Neural crest cell (in vitro differentiated cells): Measurements from ENCODE around the gene SERPINA5. TPM values are rescaled to one million over a fixed set of nuclear protein-coding genes. Genes with fewer than 3 reads are reported as not detected.

Experiments used
- DNase-seq: peaks from one replicate; pipeline ENCODE4 v3.0.0; 2021; ENCODE audit warnings: low read depth, mixed read lengths, low spot score
- H3K27ac Mint-ChIP-seq: one replicate; pipeline ENCODE4 v1.8.0; 2021; ENCODE audit warnings: mild to moderate bottlenecking, mixed read lengths; ENCODE audit not compliant: unreplicated experiment
- H3K27me3 Mint-ChIP-seq: 2 replicates; pipeline ENCODE4 v1.8.0; 2021; ENCODE audit warnings: low read depth, mild to moderate bottlenecking, mixed read lengths
- H3K36me3 Mint-ChIP-seq: 2 replicates; pipeline ENCODE4 v1.8.0; 2021; ENCODE audit warnings: low read depth, mild to moderate bottlenecking, mixed read lengths
- H3K4me1 Mint-ChIP-seq: 2 replicates; pipeline ENCODE4 v1.8.0; 2021; ENCODE audit warnings: mixed read lengths
- H3K4me3 Mint-ChIP-seq: one replicate; pipeline ENCODE4 v1.8.0; 2021; ENCODE audit warnings: mild to moderate bottlenecking, mixed read lengths
- H3K9me3 Mint-ChIP-seq: 2 replicates; pipeline ENCODE4 v1.8.0; 2021; ENCODE audit warnings: mixed read lengths
- CTCF ChIP-seq: fragments of 200-600 bp; sonication (generic); conservative IDR thresholded peaks from 2 replicates; pipeline ENCODE4 v1.5.0; 2021; ENCODE audit warnings: antibody characterized with exemption, mild to moderate bottlenecking
- total RNA-seq: library from RNA; stranded (reverse); gene quantifications from 2 replicates; pipeline ENCODE4 v1.2.1, GENCODE V29; 2021

Gene SERPINA5
- total RNA-seq, 1 donor from 2014 or later: 1.0 TPM

- Mint-ChIP-seq H3K4me1 (no peaks in the 10 kb centered on the region), H3K27ac (no peak overlapping the region), H3K9me3 (peaks cover 15% of the 10 kb centered on the region), H3K4me3 (no peak overlapping the region), H3K27me3 (peaks cover 12% of the 10 kb centered on the region), H3K36me3 (peaks cover 9% of the 10 kb centered on the region)
- no peak for TF ChIP-seq CTCF
- DNase-seq: no peak
Measured at GRCh38 chr14:94617988-94618822, 37.0 kb downstream of the SERPINA5 start.

- H3K4me3 Mint-ChIP-seq: no peak overlapping the region
- peaks cover 9% of the 10 kb centered on the region for H3K36me3 Mint-ChIP-seq
- peaks cover 15% of the 10 kb centered on the region for H3K9me3 Mint-ChIP-seq
- peaks cover 16% of the 10 kb centered on the region for H3K27me3 Mint-ChIP-seq
- DNase-seq: no peak
- no peak for TF ChIP-seq CTCF
- H3K27ac Mint-ChIP-seq: no peak overlapping the region
- H3K4me1 Mint-ChIP-seq: no peaks in the 10 kb centered on the region
Measured at GRCh38 chr14:94619297-94619696, 38.1 kb downstream of the SERPINA5 start.

- peaks cover 9% of the 10 kb centered on the region for H3K36me3 Mint-ChIP-seq
- H3K4me3 Mint-ChIP-seq: no peak overlapping the region
- no peak for DNase-seq
- no peaks in the 10 kb centered on the region for H3K4me1 Mint-ChIP-seq
- H3K27me3 Mint-ChIP-seq: peaks cover 16% of the 10 kb centered on the region
- no peak overlapping the region for H3K27ac Mint-ChIP-seq
- TF ChIP-seq CTCF: no peak
- peaks cover 15% of the 10 kb centered on the region for H3K9me3 Mint-ChIP-seq
Measured at GRCh38 chr14:94620597-94620996, 39.4 kb downstream of the SERPINA5 start.

- Mint-ChIP-seq H3K4me1 (no peaks in the 10 kb centered on the region), H3K27ac (no peak overlapping the region), H3K9me3 (peaks cover 12% of the 10 kb centered on the region), H3K27me3 (peaks cover 16% of the 10 kb centered on the region), H3K36me3 (peaks cover 7% of the 10 kb centered on the region), H3K4me3 (no peak overlapping the region)
- DNase-seq: no peak
- TF ChIP-seq CTCF: no peak
Measured at GRCh38 chr14:94621358-94622134, 40.3 kb downstream of the SERPINA5 start.

- no peak for TF ChIP-seq CTCF
- no peak for DNase-seq
- Mint-ChIP-seq H3K4me1 (no peaks in the 10 kb centered on the region), H3K9me3 (peaks cover 7% of the 10 kb centered on the region), H3K27me3 (peaks cover 16% of the 10 kb centered on the region), H3K4me3 (no peak overlapping the region), H3K27ac (no peak overlapping the region), H3K36me3 (peaks cover 4% of the 10 kb centered on the region)
Measured at GRCh38 chr14:94622653-94623421, 41.6 kb downstream of the SERPINA5 start.
